Naive B cell (primary cell): ENCODE measurements around the gene FCHO1. TPM values are rescaled to one million over a fixed set of nuclear protein-coding genes. Genes with fewer than 3 reads are reported as not detected.
A peak's percentile ranks its signal among the peaks of the same experiment; 100 is the strongest.
"Not testable (repeated sequence)": the region's sequence is repeated elsewhere in the genome, so short reads cannot be mapped to it uniquely, and the experiment has no call there.

Source experiments
- ATAC-seq, 2 donors: fragments of 150-1000 bp; cut with Tn5 transposase; 2 replicates each; pipeline ENCODE4 v1.10.0; 2021; ENCODE audit warnings: low read depth in 2 of 2, mild to moderate bottlenecking in 2 of 2, moderate library complexity in 2 of 2
- DNase-seq: peaks from one replicate; pipeline ENCODE4 v3.0.0; 2022
- H3K27ac Mint-ChIP-seq, 6 donors: one replicate each; pipeline ENCODE4 v1.8.0; 2020 to 2022; ENCODE audit warnings: mild to moderate bottlenecking in 6 of 6, mixed read lengths in 6 of 6, moderate library complexity in 5 of 6, inconsistent platforms in 2 of 6
- H3K27me3 Mint-ChIP-seq, 3 donors: one replicate each; pipeline ENCODE4 v1.8.0; 2021 to 2022; ENCODE audit warnings: mixed read lengths in 3 of 3, mild to moderate bottlenecking in 1 of 3
- H3K36me3 Mint-ChIP-seq, 2 donors: one replicate each; pipeline ENCODE4 v1.8.0; 2020 to 2022; ENCODE audit warnings: mixed read lengths in 2 of 2, inconsistent platforms in 1 of 2, mild to moderate bottlenecking in 1 of 2
- H3K4me1 Mint-ChIP-seq, 3 donors: one replicate each; pipeline ENCODE4 v1.8.0; 2020 to 2022; ENCODE audit warnings: mixed read lengths in 3 of 3, inconsistent platforms in 1 of 3, mild to moderate bottlenecking in 1 of 3, moderate library complexity in 1 of 3
- H3K4me3 Mint-ChIP-seq, 8 donors: one replicate each; pipeline ENCODE4 v1.8.0; 2020 to 2022; ENCODE audit warnings: mild to moderate bottlenecking in 8 of 8, mixed read lengths in 8 of 8, moderate library complexity in 8 of 8, inconsistent platforms in 2 of 8
- H3K9me3 Mint-ChIP-seq, 7 donors: one replicate each; pipeline ENCODE4 v1.8.0; 2020 to 2022; ENCODE audit warnings: mixed read lengths in 7 of 7, mild to moderate bottlenecking in 5 of 7, inconsistent platforms in 2 of 7, moderate library complexity in 1 of 7
- polyA plus RNA-seq, 6 donors: library from polyadenylated mRNA; unstranded; fragments of 300-500 nt; fragmentation: Illumina TruSeq; gene quantifications; one replicate each; pipeline ENCODE4 v1.2.3, GENCODE V29; 2021; ENCODE audit warnings: low read depth in 6 of 6

Gene FCHO1
- polyA plus RNA-seq, 6 donors from 2014 or later = 10.1 to 52.1 (median 25.2) TPM

GRCh38 chr19:17778251-17778967, 27.1 kb downstream of the FCHO1 start:
- no peaks in the 10 kb centered on the region for H3K27me3 Mint-ChIP-seq
- ATAC-seq (peak in 1 of 2 donors; percentile 9), DNase-seq (no peak)
- peaks cover 0 to 19% of the 10 kb centered on the region in 2 donors for H3K36me3 Mint-ChIP-seq
- peaks cover 44 to 64% (median 51%) of the 10 kb centered on the region in 3 donors for H3K4me1 Mint-ChIP-seq
- H3K9me3 Mint-ChIP-seq = no peaks in the 10 kb centered on the region
- H3K27ac Mint-ChIP-seq = peak overlapping the region; percentile 84 to 100 (median 96)
- H3K4me3 Mint-ChIP-seq = peak overlapping the region in 4 of 8 donors; percentile 23 to 65 (median 46)

- peak overlapping the region in 3 of 8 donors; percentile 42 to 69 (median 67) for H3K4me3 Mint-ChIP-seq
- H3K4me1 Mint-ChIP-seq = peaks cover 45 to 60% (median 56%) of the 10 kb centered on the region in 3 donors
- H3K27me3 Mint-ChIP-seq = no peaks in the 10 kb centered on the region
- H3K9me3 Mint-ChIP-seq = no peaks in the 10 kb centered on the region
- H3K27ac Mint-ChIP-seq = peak overlapping the region in 5 of 6 donors; percentile 92 to 99 (median 94)
- DNase-seq = no peak
- H3K36me3 Mint-ChIP-seq = peaks cover 0 to 18% of the 10 kb centered on the region in 2 donors
- no peak for ATAC-seq
These were observed 28.0 kb downstream of the FCHO1 start for GRCh38 chr19:17778968-17779929.

DNA sequence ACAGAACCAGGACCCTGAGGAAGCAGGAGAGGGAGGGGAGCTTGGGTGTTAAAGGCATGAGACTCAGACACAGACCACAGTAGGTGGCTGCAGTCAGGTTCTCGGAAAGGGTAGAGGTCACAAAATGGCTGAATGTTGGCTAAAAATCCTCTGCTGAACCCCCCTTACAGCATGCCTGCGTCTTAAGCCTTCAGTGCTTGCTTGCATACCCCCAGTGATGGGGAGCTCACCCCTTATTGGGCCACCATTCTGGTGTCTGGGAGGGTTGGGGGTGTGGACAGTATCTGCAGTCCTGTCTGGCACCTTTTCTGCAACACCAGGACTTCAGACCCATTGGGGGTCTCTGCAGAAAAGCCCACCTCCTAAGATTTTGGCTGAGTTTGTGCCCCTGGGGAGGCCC, 29.5 kb downstream of the FCHO1 start:
- peaks cover 39 to 51% (median 47%) of the 10 kb centered on the region in 3 donors for H3K4me1 Mint-ChIP-seq
- no peak for ATAC-seq
- no peak overlapping the region for H3K4me3 Mint-ChIP-seq
- peaks cover 0 to 17% of the 10 kb centered on the region in 2 donors for H3K36me3 Mint-ChIP-seq
- DNase-seq = no peak
- no peaks in the 10 kb centered on the region for H3K27me3 Mint-ChIP-seq
- H3K9me3 Mint-ChIP-seq = no peaks in the 10 kb centered on the region
- peak overlapping the region in 3 of 6 donors; percentile 67 to 99 (median 79) for H3K27ac Mint-ChIP-seq

- peak overlapping the region in 4 of 6 donors; percentile 65 to 85 (median 72) for H3K27ac Mint-ChIP-seq
- peaks cover 2 to 22% of the 10 kb centered on the region in 2 donors for H3K36me3 Mint-ChIP-seq
- ATAC-seq, H3K4me3 Mint-ChIP-seq, H3K27me3 Mint-ChIP-seq, H3K9me3 Mint-ChIP-seq, DNase-seq: not testable (repeated sequence)
- H3K4me1 Mint-ChIP-seq = peaks cover 21 to 28% (median 23%) of the 10 kb centered on the region in 3 donors
These were observed 32.4 kb downstream of the FCHO1 start for GRCh38 chr19:17783721-17784120.

GRCh38 chr19:17784201-17785008, 33.1 kb downstream of the FCHO1 start:
- Mint-ChIP-seq H3K36me3 (peaks cover 8 to 29% of the 10 kb centered on the region in 2 donors), H3K27ac (peak overlapping the region in 5 of 6 donors; percentile 60 to 86 (median 71))
- DNase-seq = peak; percentile 70

GRCh38 chr19:17787274-17787913, 36.1 kb downstream of the FCHO1 start:
- no peaks in the 10 kb centered on the region for H3K27me3 Mint-ChIP-seq
- H3K9me3 Mint-ChIP-seq = peaks cover 0 to 2% (median 0%) of the 10 kb centered on the region in 7 donors
- H3K4me3 Mint-ChIP-seq = no peak overlapping the region
- peaks cover 27 to 40% (median 32%) of the 10 kb centered on the region in 3 donors for H3K4me1 Mint-ChIP-seq
- ATAC-seq = no peak
- no peak for DNase-seq
- peak overlapping the region in 1 of 6 donors; percentile 63 for H3K27ac Mint-ChIP-seq
- peaks cover 8 to 27% of the 10 kb centered on the region in 2 donors for H3K36me3 Mint-ChIP-seq

More at GRCh38 chr19:17784201-17785008, 33.1 kb downstream of the FCHO1 start:
- Mint-ChIP-seq H3K27me3 (no peaks in the 10 kb centered on the region), H3K9me3 (peaks cover 0 to 2% (median 0%) of the 10 kb centered on the region in 7 donors), H3K4me1 (peaks cover 19 to 29% (median 23%) of the 10 kb centered on the region in 3 donors), H3K4me3 (no peak overlapping the region)
- ATAC-seq = peak; percentile 76 to 79

- Mint-ChIP-seq H3K27me3 (peaks cover under 1 to 2% (median under 1%) of the 10 kb centered on the region in 3 donors), H3K36me3 (peaks cover 8 to 23% of the 10 kb centered on the region in 2 donors), H3K27ac (peak overlapping the region in 3 of 6 donors; percentile 60 to 65 (median 63)), H3K4me3 (no peak overlapping the region), H3K9me3 (peaks cover 0 to 2% (median 0%) of the 10 kb centered on the region in 7 donors), H3K4me1 (peaks cover 28 to 42% (median 32%) of the 10 kb centered on the region in 3 donors)
- ATAC-seq = no peak
- no peak for DNase-seq
These were observed 37.4 kb downstream of the FCHO1 start for GRCh38 chr19:17788632-17789031.

DNA sequence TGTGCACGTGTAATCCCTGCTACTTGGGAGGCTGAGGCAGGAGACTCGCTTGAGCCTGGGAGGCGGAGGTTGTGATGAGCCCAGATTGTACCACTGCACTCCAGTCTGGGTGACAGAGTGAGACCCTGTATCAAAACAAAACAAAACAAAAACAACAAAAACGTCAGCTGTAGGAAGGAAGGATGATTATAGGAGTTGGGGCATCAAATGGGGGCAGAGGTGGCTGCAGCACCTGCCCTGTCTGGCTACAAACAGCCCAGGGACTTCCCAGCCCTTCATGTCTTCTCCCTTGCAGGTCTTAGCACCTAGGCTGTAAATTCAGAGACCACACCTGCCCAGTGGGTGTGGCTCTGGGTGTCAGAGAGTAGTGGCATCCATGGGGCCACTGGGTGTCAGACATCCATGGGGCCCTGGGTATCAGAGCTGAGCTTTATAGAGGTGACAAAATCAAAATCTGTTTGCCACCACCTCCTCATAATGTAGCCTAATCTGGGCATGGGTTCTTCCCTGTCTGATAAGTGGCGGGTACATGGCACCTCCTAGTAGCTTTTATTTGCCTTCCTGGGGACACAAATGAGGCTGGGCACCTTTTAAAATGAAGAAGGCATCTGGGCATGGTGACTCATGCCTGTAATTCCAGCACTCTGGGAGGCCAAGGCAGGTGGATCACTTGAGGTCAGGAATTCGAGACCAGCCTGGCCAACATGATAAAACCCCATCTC, 38.9 kb downstream of the FCHO1 start:
- Mint-ChIP-seq H3K9me3 (peaks cover 0 to 2% (median 0%) of the 10 kb centered on the region in 7 donors), H3K4me3 (peak overlapping the region in 2 of 8 donors; percentile 15 to 79), H3K36me3 (peaks cover 8 to 14% of the 10 kb centered on the region in 2 donors), H3K27me3 (peaks cover 6 to 18% (median 16%) of the 10 kb centered on the region in 3 donors), H3K4me1 (peaks cover 34 to 43% (median 38%) of the 10 kb centered on the region in 3 donors), H3K27ac (peak overlapping the region in 4 of 6 donors; percentile 13 to 65 (median 40))
- no peak for DNase-seq
- ATAC-seq = peak; percentile 66 to 75

GRCh38 chr19:17794412-17794730, 43.1 kb downstream of the FCHO1 start:
- H3K36me3 Mint-ChIP-seq = peaks cover 0 to 3% of the 10 kb centered on the region in 2 donors
- H3K4me1 Mint-ChIP-seq = peaks cover 26 to 46% (median 39%) of the 10 kb centered on the region in 3 donors

DNA sequence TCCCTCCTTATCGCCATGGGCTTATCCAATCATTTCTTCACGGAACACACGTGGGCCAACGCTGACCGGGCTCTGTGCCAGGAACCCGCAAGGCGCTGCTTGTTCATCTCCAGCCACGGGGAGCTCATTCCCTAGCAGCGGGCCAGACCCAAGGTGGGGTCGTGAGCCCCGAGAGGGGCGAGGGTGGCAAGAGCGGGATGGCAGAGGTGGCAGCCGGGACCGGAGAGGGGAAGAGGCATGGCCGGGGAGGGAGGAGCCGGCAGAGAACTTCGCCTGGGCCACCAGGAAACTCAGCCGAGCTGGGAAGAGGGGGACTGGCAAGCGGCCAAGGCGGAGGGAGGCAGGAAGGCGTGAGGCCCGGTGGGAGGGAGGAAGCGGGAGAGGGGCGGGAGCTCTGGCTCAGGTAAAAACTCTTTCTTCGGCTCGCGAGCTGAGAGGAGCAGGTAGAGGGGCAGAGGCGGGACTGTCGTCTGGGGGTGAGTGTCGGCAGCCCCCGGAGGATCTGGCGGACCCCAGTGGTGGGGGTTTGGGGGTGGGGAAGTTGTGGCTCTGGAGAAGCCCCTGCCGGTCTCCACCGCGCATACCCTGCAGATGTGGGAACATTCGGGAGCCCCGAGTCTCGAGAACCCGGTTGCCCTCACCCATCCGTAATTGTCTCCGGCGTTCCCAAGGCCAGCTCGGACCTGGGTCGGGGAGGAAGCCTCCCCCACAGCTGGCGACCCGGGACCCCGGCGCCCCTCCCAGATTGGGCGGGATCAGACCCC, 43.6 kb downstream of the FCHO1 start, which contains the start of gene B3GNT3:
Gene B3GNT3 (plus strand): TSS at position 408 of the 764 bp plus-strand sequence. CDS start 12,670 bp downstream, outside the sequence.
- Mint-ChIP-seq H3K9me3 (no peaks in the 10 kb centered on the region), H3K4me3 (peak within 1 kb of the TSS in 7 of 8 donors; percentile 36 to 85 (median 52)), H3K27me3 (peaks cover 11 to 39% (median 17%) of the 10 kb centered on the region in 3 donors), H3K27ac (peak within 1 kb of the TSS in 4 of 6 donors; percentile 4 to 88 (median 66)), H3K36me3 (no peaks in the 10 kb centered on the region), H3K4me1 (peaks cover 24 to 44% (median 35%) of the 10 kb centered on the region in 3 donors)
- DNase-seq (no peak), ATAC-seq (no peak)

More at GRCh38 chr19:17794412-17794730, 43.1 kb downstream of the FCHO1 start:
- ATAC-seq = no peak
- DNase-seq = no peak
- Mint-ChIP-seq H3K9me3 (no peaks in the 10 kb centered on the region), H3K27me3 (peaks cover 11 to 39% (median 17%) of the 10 kb centered on the region in 3 donors), H3K27ac (peak overlapping the region in 3 of 6 donors; percentile 4 to 74 (median 33)), H3K4me3 (peak overlapping the region in 6 of 8 donors; percentile 14 to 83 (median 53))

GRCh38 chr19:17795495-17795856, 44.2 kb downstream of the FCHO1 start:
- Mint-ChIP-seq H3K4me3 (peak overlapping the region in 6 of 8 donors; percentile 8 to 85 (median 45)), H3K36me3 (no peaks in the 10 kb centered on the region), H3K4me1 (peaks cover 19 to 38% (median 29%) of the 10 kb centered on the region in 3 donors), H3K27ac (peak overlapping the region in 1 of 6 donors; percentile 64), H3K27me3 (peaks cover 11 to 39% (median 17%) of the 10 kb centered on the region in 3 donors), H3K9me3 (no peaks in the 10 kb centered on the region)
- ATAC-seq (no peak), DNase-seq (no peak)
